ENCODE results near the gene MANBA.
"Not testable (repeated sequence)": the region's sequence is repeated elsewhere in the genome, so short reads cannot be mapped to it uniquely, and the experiment has no call there.

MANBA gene

GRCh38 chr4:102722740-102723139 lies 38.0 kb downstream of the MANBA start:
- no peak for DNase-seq (ENCODE audit: low spot score)

GRCh38 chr4:102718833-102719575 lies 41.8 kb downstream of the MANBA start:
- not testable (repeated sequence) for DNase-seq (ENCODE audit: low spot score)

- no peak for DNase-seq (ENCODE audit: low spot score)
Observed at GRCh38 chr4:102717448-102718092, 43.2 kb downstream of the MANBA start.

GRCh38 chr4:102715057-102715456 lies 45.7 kb downstream of the MANBA start:
- no peak for DNase-seq (ENCODE audit: low spot score)

GRCh38 chr4:102713774-102714173 lies 47.0 kb downstream of the MANBA start:
- not testable (repeated sequence) for DNase-seq (ENCODE audit: low spot score)

- peak; percentile 59 for DNase-seq (ENCODE audit: low spot score)
Observed at GRCh38 chr4:102713096-102713495, 47.7 kb downstream of the MANBA start.

GRCh38 chr4:102710986-102711385 lies 49.8 kb downstream of the MANBA start:
- DNase-seq (ENCODE audit: low spot score): no peak

- not testable (repeated sequence) for DNase-seq (ENCODE audit: low spot score)
Observed at GRCh38 chr4:102709060-102709459, 51.7 kb downstream of the MANBA start.

GRCh38 chr4:102707150-102707549 lies 53.6 kb downstream of the MANBA start:
- DNase-seq (ENCODE audit: low spot score): no peak

GRCh38 chr4:102705391-102705935 lies 55.3 kb downstream of the MANBA start:
- DNase-seq (ENCODE audit: low spot score): no peak

- no peak for DNase-seq (ENCODE audit: low spot score)
Observed at GRCh38 chr4:102696758-102697157, 64.0 kb downstream of the MANBA start.

GRCh38 chr4:102694791-102695190 lies 66.0 kb downstream of the MANBA start:
- DNase-seq (ENCODE audit: low spot score): no peak

- no peak for DNase-seq (ENCODE audit: low spot score)
Observed at GRCh38 chr4:102693861-102694260, 66.9 kb downstream of the MANBA start.

GRCh38 chr4:102693262-102693850 lies 67.4 kb downstream of the MANBA start:
- DNase-seq (ENCODE audit: low spot score): no peak

- DNase-seq (ENCODE audit: low spot score): no peak
Observed at GRCh38 chr4:102692474-102692873, 68.3 kb downstream of the MANBA start.

- DNase-seq (ENCODE audit: low spot score): no peak
Observed at GRCh38 chr4:102687982-102688433, 72.8 kb downstream of the MANBA start.

GRCh38 chr4:102687373-102687981 lies 73.3 kb downstream of the MANBA start:
- DNase-seq (ENCODE audit: low spot score): peak; percentile 10

- no peak for DNase-seq (ENCODE audit: low spot score)
Observed at GRCh38 chr4:102685768-102686167, 75.0 kb downstream of the MANBA start.

GRCh38 chr4:102684610-102685052 lies 76.1 kb downstream of the MANBA start:
- no peak for DNase-seq (ENCODE audit: low spot score)

- DNase-seq (ENCODE audit: low spot score): no peak
Observed at GRCh38 chr4:102683881-102684609, 76.7 kb downstream of the MANBA start.

- no peak for DNase-seq (ENCODE audit: low spot score)
Observed at GRCh38 chr4:102678695-102679335, 82.0 kb downstream of the MANBA start.
